Measurements from ENCODE around the gene TOPBP1.

TOPBP1 gene

DNA sequence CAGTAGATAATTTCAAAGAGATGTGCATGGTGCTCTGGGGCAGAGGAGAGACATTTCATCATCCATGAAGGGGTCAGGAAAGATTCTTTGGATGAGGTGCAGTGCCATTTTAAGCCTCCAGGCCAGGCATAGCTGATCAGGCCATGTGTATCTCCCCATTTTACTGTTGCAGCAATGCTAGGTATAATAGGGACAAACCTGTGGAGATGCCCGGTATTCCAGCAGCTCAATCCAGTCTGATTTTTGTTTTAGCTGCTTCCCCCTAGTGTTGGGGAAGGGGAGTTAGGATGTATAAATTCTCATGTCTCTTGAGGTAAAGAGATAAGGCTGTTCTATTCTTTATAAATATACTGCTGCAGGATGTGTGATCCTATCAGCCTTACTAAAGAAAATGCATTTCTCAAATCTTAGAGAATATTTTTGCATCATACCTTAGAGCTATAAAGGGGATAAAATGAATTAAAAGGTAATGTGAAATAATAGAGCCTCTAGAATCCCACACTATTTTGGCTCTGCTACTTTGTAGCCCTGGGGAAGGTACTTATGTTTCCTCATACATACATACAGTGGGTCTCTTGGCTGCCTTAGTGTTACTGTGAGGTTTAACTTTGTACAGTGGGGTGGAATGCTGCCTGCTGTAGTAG, 83.1 kb downstream of the TOPBP1 start:
- Histone ChIP-seq H3K4me3 (peak overlapping the region; percentile 50), H3K27ac (no peak overlapping the region)

DNA sequence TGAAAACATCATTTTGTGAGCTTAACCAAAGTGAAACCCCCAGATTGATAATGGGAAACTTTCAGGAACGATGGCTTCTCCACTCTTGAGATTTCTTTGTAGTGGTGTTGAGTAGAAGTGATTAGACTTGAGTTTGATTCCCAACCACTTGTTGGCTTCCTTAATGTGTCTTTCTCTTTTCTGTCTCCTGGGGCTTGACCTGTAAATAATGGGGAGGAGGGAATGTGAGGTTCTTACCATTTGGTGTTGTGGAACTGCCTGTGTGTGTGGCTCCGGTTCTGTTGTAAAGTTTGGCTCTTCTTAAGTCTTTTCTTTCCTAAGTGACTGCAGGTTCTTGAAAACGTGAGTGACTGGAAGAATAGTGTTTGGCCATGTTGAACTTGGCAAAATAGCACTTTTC, 85.6 kb downstream of the TOPBP1 start:
- H3K27ac ChIP-seq: peak overlapping the region; percentile 34 to 97
- peak overlapping the region; percentile 88 for H3K4me3 ChIP-seq
- TF ChIP-seq, protein P1, sequence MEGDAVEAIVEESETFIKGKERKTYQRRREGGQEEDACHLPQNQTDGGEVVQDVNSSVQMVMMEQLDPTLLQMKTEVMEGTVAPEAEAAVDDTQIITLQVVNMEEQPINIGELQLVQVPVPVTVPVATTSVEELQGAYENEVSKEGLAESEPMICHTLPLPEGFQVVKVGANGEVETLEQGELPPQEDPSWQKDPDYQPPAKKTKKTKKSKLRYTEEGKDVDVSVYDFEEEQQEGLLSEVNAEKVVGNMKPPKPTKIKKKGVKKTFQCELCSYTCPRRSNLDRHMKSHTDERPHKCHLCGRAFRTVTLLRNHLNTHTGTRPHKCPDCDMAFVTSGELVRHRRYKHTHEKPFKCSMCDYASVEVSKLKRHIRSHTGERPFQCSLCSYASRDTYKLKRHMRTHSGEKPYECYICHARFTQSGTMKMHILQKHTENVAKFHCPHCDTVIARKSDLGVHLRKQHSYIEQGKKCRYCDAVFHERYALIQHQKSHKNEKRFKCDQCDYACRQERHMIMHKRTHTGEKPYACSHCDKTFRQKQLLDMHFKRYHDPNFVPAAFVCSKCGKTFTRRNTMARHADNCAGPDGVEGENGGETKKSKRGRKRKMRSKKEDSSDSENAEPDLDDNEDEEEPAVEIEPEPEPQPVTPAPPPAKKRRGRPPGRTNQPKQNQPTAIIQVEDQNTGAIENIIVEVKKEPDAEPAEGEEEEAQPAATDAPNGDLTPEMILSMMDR (IDR thresholded peaks at IDR 0.05): no peak
- no peak for DNase-seq (ENCODE audit: low spot score)

More for the DNA sequence above, 83.1 kb downstream of the TOPBP1 start:
- TF ChIP-seq, protein P1 (IDR thresholded peaks at IDR 0.05): peak; percentile 17
- DNase-seq (ENCODE audit: low spot score): no peak

DNA sequence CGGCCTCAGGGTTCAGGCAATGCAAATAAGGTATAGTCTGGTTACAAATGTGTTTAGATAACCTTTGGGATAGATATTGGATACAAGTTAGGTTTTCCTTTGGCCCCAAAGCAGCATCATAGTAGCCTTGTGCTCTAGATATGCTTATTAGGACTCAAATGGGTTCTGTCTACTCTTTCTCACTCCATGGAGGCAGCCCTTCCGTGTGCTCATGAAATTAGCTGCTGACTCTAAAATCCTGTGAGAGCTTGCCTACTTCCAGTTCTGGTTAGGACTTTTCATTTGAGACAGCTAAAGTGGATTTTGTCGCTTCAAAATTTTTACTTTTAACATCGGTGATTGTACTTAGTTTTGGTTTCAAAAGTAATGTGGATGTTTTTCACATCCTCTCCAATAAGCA, 86.7 kb downstream of the TOPBP1 start:
- peak overlapping the region; percentile 97 to 99 for H3K27ac ChIP-seq
- DNase-seq (ENCODE audit: low spot score): no peak
- H3K4me3 ChIP-seq: peak overlapping the region; percentile 88
- TF ChIP-seq, protein P1 (IDR thresholded peaks at IDR 0.05): no peak

DNA sequence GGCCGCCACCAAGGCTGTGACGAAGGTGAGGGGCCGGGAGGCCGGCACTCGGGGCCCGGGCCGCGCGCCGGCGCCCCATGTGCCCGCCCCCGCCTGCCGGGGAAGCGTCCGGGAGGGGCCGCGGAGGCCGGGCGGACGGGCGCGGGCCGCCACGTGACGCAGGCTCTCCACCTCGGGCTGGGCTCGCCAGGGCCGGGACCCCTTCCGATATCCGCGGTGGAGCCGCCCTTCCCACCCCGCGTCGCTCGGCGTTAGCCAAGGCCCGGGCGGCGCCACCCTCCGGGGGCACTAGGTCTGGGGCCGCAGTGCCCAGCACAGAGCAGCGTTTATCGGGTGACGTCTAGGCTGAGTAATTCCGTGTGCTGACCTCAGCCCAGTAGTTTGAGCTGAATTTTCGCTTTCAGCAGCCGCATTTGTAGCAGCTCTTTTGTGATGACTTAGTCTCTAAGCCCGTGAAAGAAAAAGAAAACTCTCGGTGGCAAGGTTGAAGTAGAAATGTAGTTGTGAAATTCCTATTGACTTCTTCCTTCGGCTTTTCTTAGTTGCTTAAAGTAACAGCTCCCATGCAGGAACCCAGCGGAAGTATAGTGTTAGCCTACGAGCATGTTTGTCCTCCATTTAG, 87.4 kb downstream of the TOPBP1 start:
- TF ChIP-seq, protein P1 (IDR thresholded peaks at IDR 0.05): no peak
- peak; percentile 86 for DNase-seq (ENCODE audit: low spot score)
- Histone ChIP-seq H3K4me3 (peak overlapping the region; percentile 88), H3K27ac (peak overlapping the region; percentile 97 to 99)

DNA sequence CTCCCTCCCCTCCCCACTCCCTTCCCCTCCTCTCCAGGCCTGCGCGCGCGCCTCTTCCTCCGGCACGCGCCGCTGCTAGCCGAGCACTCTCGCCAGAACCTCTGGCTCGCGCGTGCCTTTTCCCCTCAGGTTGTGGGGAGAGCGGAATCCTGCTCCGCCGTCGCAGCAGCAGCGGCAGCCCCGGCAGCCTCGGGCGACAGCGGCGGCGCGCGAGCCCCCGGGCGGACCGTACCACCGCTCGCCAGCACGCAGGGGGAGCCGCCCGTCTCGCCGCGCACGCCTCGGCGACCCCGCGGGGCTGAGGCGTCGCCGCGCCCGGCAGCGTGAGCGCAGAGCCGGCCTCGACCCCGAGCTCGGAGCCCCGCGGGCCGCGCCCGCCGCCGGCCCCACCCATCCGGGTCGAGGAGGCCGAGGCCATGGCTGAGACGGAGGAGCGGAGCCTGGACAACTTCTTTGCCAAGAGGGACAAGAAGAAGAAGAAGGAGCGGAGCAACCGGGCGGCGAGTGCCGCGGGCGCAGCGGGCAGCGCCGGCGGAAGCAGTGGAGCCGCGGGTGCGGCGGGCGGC, 88.0 kb downstream of the TOPBP1 start, which contains the start of gene CDV3:
Gene CDV3, plus strand, starts transcription at position 58 of the 566 bp plus-strand sequence. Its CDS starts 359 bp downstream, at position 417.
- peak within 1 kb of the TSS; percentile 88 for H3K4me3 ChIP-seq
- TF ChIP-seq, protein P1 (IDR thresholded peaks at IDR 0.05): no peak
- peak within 1 kb of the TSS; percentile 97 to 99 for H3K27ac ChIP-seq
- DNase-seq (ENCODE audit: low spot score): peak; percentile 76

DNA sequence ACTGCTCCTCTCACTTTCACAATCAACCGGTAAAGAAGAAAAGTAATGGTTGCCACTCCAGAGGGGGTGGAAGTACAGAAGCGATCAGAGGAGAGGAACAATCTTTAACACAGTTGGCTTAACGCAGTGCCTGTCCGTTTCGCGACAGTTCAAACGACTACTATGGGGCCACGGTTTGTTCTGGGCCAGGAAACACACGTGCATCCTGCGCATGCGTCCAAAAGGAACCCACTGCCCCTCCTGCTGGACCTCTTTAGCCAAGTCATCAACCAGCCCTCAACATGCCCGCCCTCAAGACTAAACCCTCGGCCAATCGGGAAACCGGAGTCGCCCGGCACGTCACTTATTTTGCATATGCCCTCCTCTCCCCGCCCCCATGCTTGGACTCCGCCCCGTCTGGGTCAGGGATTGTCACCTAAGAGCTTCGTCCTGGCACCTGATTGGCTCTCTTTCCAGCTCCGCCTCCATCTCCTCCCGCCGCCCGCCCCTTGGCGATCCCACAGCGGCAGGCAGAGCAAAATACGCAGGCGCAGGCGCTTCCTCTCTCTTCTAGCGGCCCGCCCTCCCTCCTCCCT, 88.6 kb downstream of the TOPBP1 start:
- TF ChIP-seq, protein P1 (IDR thresholded peaks at IDR 0.05): no peak
- Histone ChIP-seq H3K4me3 (peak overlapping the region; percentile 88), H3K27ac (peak overlapping the region; percentile 97 to 99)
- DNase-seq (ENCODE audit: low spot score): peak; percentile 100

Measured in coronary artery (tissue), 2 donors.